ENCODE results near the gene SHLD2.
"Not testable (repeated sequence)": the region's sequence is repeated elsewhere in the genome, so short reads cannot be mapped to it uniquely, and the experiment has no call there.

SHLD2 gene

GRCh38 chr10:87234854-87235253, 139.8 kb downstream of the SHLD2 start:
- H3K36me3 Mint-ChIP-seq, H3K4me1 Mint-ChIP-seq, H3K27ac Mint-ChIP-seq, H3K27me3 Mint-ChIP-seq, DNase-seq, CTCF ChIA-PET, H3K4me3 Mint-ChIP-seq, H3K9me3 Mint-ChIP-seq: not testable (repeated sequence)

GRCh38 chr10:87237244-87237643, 142.2 kb downstream of the SHLD2 start:
- H3K4me3 Mint-ChIP-seq, H3K27ac Mint-ChIP-seq, H3K36me3 Mint-ChIP-seq, CTCF ChIA-PET, H3K27me3 Mint-ChIP-seq, H3K4me1 Mint-ChIP-seq, DNase-seq, H3K9me3 Mint-ChIP-seq: not testable (repeated sequence)

DNA sequence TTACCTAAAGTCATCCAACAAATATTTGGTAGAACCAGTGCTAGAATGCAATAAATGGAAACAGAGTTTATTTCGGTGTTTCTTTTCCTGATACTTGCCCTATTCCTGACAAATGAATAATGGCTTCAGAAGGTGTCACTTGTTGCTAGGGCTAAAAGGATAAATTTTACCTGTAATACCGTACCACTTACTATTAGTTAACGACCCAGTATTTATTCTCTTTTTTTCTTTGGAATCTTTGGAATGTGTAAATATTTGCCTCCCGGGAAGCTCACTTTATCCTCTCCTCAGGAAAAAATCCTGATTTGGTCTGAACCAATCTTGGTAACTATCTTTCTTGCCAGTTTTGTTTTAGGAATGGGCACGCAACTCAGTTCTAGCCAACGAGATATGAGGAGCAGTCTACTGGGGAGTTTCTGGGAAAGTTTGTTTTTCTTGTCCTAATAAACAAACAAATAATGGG, 144.4 kb downstream of the SHLD2 start:
- H3K36me3 Mint-ChIP-seq, H3K27ac Mint-ChIP-seq, H3K4me1 Mint-ChIP-seq, H3K9me3 Mint-ChIP-seq, H3K4me3 Mint-ChIP-seq, H3K27me3 Mint-ChIP-seq, DNase-seq, CTCF ChIA-PET: not testable (repeated sequence)
